Activated CD4-positive, alpha-beta T cell treated with anti-CD3 and anti-CD28 coated beads, Interleukin-2, amount 10 ng/mL, durations not matched to agents 7 days and 5 days (primary cell): ENCODE data around the gene GSTM4. TPM values are rescaled to one million over a fixed set of nuclear protein-coding genes. Genes with fewer than 3 reads are reported as not detected.

Source experiments
- total RNA-seq, 2 experiments: library from RNA; stranded (reverse); gene quantifications; one replicate each; pipeline ENCODE4 v1.2.3, GENCODE V29; 2021

The GSTM4 gene
- total RNA-seq, 2 experiments from 2014 or later, result 34.3 to 36.3 TPM

Other genes with a start within 250 kb of the GSTM4 start
- gene PSMA5, start 229.7 kb upstream of the GSTM4 start, total RNA-seq, result 100 to 1,000 TPM; 157 to 174 TPM
- gene SYPL2, start 189.6 kb upstream of the GSTM4 start, total RNA-seq, result not detected
- 10 to 100 TPM; 12.4 to 14.0 TPM for gene ATXN7L2, start 172.2 kb upstream of the GSTM4 start, total RNA-seq
- gene CYB561D1, start 162.0 kb upstream of the GSTM4 start, total RNA-seq, result 10 to 100 TPM; 25.3 to 29.7 TPM
- gene AMIGO1, start 146.4 kb upstream of the GSTM4 start, total RNA-seq, result 1 to 10 TPM; 5.8 to 7.6 TPM
- under 1 TPM; 0.45 to 0.52 TPM for gene GPR61, start 116.2 kb upstream of the GSTM4 start, total RNA-seq
- 1 to 10 TPM; 8.8 to 9.7 TPM for gene GNAI3, start 107.5 kb upstream of the GSTM4 start, total RNA-seq
- gene GNAT2, start 36.5 kb upstream of the GSTM4 start, total RNA-seq, result not detected
- 100 to 1,000 TPM; 116 to 120 TPM for gene AMPD2, start 36.3 kb upstream of the GSTM4 start, total RNA-seq
- 10 to 100 TPM; 33.4 to 33.5 TPM for gene GSTM2, start 12.0 kb downstream of the GSTM4 start, total RNA-seq
- gene GSTM1, start 31.7 kb downstream of the GSTM4 start, total RNA-seq, result 10 to 100 TPM; 68.4 to 77.2 TPM
- under 1 TPM in 1 of 2 experiments, not detected in 1; 0.17 TPM for gene GSTM5, start 56.2 kb downstream of the GSTM4 start, total RNA-seq
- gene GSTM3, start 84.9 kb downstream of the GSTM4 start, total RNA-seq, result 1 to 10 TPM; 6.3 to 8.2 TPM
- not detected for gene EPS8L3, start 107.8 kb downstream of the GSTM4 start, total RNA-seq